A673 (cell line): ENCODE measurements around the gene FOXO1. TPM values are rescaled to one million over a fixed set of nuclear protein-coding genes. Genes with fewer than 3 reads are reported as not detected.
A peak's percentile ranks its signal among the peaks of the same experiment; 100 is the strongest.

Experiments used
- BruUV-seq: library from RNA; stranded (reverse); fragments of 400-500 nt; replicated peaks from 2 replicates; lab custom pipeline; 2021; lab: Mats Ljungman, UMichigan
- CTCF ChIA-PET: fragments of 300-600 bp; sonication (Branson Sonifier 250); formaldehyde crosslinking; loops from one replicate; lab custom pipeline; 2022; ENCODE audit warnings: antibody characterized with exemption; lab: Charles Lee
- POLR2A ChIA-PET: fragments of 300-600 bp; sonication (Branson Sonifier 250); formaldehyde crosslinking; loops from one replicate; lab custom pipeline; 2022; ENCODE audit warnings: antibody characterized with exemption; ENCODE audit not compliant: low non-redundant PET; lab: Charles Lee
- DNase-seq: peaks from one replicate; pipeline ENCODE4 v3.0.0-alpha.2; 2015; ENCODE audit warnings: low spot score
- H3K27ac ChIP-seq: fragments of 200-600 bp; sonication (generic); 2 replicates; pipeline ENCODE4 v1.5.1; 2016; ENCODE audit warnings: mixed run types, low read depth, mild to moderate bottlenecking, mixed read lengths, antibody characterized with exemption, low read length; ENCODE audit not compliant: poor library complexity, severe bottlenecking
- H3K27me3 ChIP-seq: fragments of 200-600 bp; sonication (generic); replicated peaks from 2 replicates; pipeline ENCODE4 v1.6.1; 2017; ENCODE audit warnings: mixed run types, low read depth, mild to moderate bottlenecking, mixed read lengths, antibody characterized with exemption, low read length; ENCODE audit not compliant: insufficient read depth, poor library complexity
- H3K36me3 ChIP-seq: fragments of 200-600 bp; sonication (generic); 2 replicates; pipeline ENCODE4 v1.6.1; 2016; ENCODE audit warnings: mixed run types, mild to moderate bottlenecking, mixed read lengths, antibody characterized with exemption, low read length; ENCODE audit not compliant: insufficient read depth, poor library complexity, severe bottlenecking
- H3K4me1 ChIP-seq: fragments of 200-600 bp; sonication (generic); 2 replicates; pipeline ENCODE4 v1.6.1; 2017; ENCODE audit warnings: mixed run types, mild to moderate bottlenecking, mixed read lengths, antibody characterized with exemption, low read length; ENCODE audit not compliant: insufficient read depth, poor library complexity, severe bottlenecking
- H3K4me3 ChIP-seq: fragments of 200-600 bp; sonication (generic); 2 replicates; pipeline ENCODE4 v1.5.1; 2016; ENCODE audit warnings: low read depth, mixed run types, mild to moderate bottlenecking, mixed read lengths, low read length; ENCODE audit not compliant: poor library complexity, severe bottlenecking
- H3K9me3 ChIP-seq: fragments of 200-600 bp; sonication (generic); 2 replicates; pipeline ENCODE4 v1.6.1; 2016; ENCODE audit warnings: mixed run types, low read depth, mild to moderate bottlenecking, mixed read lengths, antibody characterized with exemption, low read length; ENCODE audit not compliant: poor library complexity, severe bottlenecking
- CTCF ChIP-seq: fragments of 300-800, 200-600 bp; sonication (generic); conservative IDR thresholded peaks from 2 replicates; pipeline ENCODE4 v1.5.1; 2017; ENCODE audit warnings: low read depth, mild to moderate bottlenecking, antibody characterized with exemption, low read length, moderate library complexity, mixed read lengths
- EZH2 ChIP-seq: fragments of 200-600 bp; sonication (generic); IDR thresholded peaks from 2 replicates; pipeline ENCODE4 v1.6.1; 2017; ENCODE audit warnings: borderline replicate concordance, low read depth, mild to moderate bottlenecking, mixed read lengths, antibody characterized with exemption, low read length; ENCODE audit not compliant: poor library complexity, severe bottlenecking
- intact Hi-C: fragments of 100-400 bp; cut with micrococcal nuclease; formaldehyde crosslinking; loops from one replicate; pipeline ENCODE4 v1.10.0; 2022; ENCODE audit not compliant: unreplicated experiment
- total RNA-seq: library from RNA; stranded (reverse); gene quantifications from 2 replicates; pipeline ENCODE4 v1.2.3, GENCODE V29; 2021

FOXO1 gene
- total RNA-seq, 1 experiment from 2014 or later, result 2.9 TPM

GRCh38 chr13:40697711-40698110 lies 31.3 kb upstream of the FOXO1 start:
- DNase-seq, result no peak
- POLR2A ChIA-PET, result no interaction called here
- H3K27ac ChIP-seq, result no peak overlapping the region
- TF ChIP-seq CTCF (no peak), EZH2 (no peak)
- no TSS peak for BruUV-seq
- CTCF ChIA-PET, result no interaction called here
- no peaks in the 10 kb centered on the region for H3K36me3 ChIP-seq
- H3K4me1 ChIP-seq, result no peaks in the 10 kb centered on the region
- no peaks in the 10 kb centered on the region for H3K9me3 ChIP-seq
- no peak overlapping the region for H3K4me3 ChIP-seq
- no peaks in the 10 kb centered on the region for H3K27me3 ChIP-seq
- intact Hi-C loops, result no loop called here

DNA sequence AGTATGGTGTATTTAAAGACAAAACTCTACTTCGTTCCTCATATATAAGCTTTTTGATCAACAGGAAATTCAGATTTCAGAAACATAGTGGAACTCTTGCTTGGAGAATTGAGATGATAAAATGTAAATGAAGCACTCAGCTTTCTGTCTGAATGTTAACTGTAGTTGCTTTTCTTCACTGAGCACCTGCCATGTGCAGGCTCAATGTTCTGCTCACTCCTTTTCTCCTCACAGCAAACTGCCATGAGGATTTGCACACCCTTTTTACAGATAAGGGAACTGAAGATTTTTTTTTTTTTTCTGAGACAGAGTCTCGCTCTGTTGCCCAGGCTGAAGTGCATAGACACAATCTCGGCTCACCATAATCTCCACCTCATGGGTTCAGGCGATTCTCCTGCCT lies 28.0 kb upstream of the FOXO1 start:
- Histone ChIP-seq H3K27ac (no peak overlapping the region), H3K27me3 (no peaks in the 10 kb centered on the region), H3K36me3 (no peaks in the 10 kb centered on the region), H3K4me3 (no peak overlapping the region), H3K4me1 (no peaks in the 10 kb centered on the region), H3K9me3 (no peaks in the 10 kb centered on the region)
- no peak for DNase-seq
- TF ChIP-seq EZH2, result no peak
- TF ChIP-seq CTCF, result no peak
- intact Hi-C loops, result no loop called here
- ChIA-PET CTCF (no interaction called here), POLR2A (no interaction called here)
- BruUV-seq, result no TSS peak

DNA sequence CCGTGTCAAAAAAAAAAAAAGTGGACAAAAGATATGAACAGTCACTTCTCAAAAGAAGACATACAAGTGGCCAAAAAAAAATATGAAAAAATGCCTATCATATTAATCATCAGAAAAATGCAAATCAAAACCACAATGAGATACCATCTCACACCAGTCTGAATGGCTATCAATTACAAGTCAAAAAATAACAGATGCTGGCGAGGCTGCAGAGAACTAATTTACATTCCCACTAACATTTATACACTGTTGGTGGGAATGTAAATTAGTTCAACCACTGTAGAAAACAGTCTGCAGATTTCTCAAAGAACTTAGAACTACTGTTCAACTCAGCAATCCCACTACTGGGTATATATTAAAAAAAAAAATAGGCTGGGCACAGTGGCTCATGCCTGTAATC lies 26.5 kb upstream of the FOXO1 start:
- TF ChIP-seq CTCF (no peak), EZH2 (no peak)
- Histone ChIP-seq H3K4me1 (no peaks in the 10 kb centered on the region), H3K27me3 (no peaks in the 10 kb centered on the region), H3K27ac (no peak overlapping the region), H3K36me3 (no peaks in the 10 kb centered on the region), H3K9me3 (no peaks in the 10 kb centered on the region), H3K4me3 (no peak overlapping the region)
- CTCF ChIA-PET, result no interaction called here
- POLR2A ChIA-PET, result no interaction called here
- peak; percentile 50 for DNase-seq
- intact Hi-C loops, result no loop called here
- no TSS peak for BruUV-seq
